ENCODE results near the gene CD47. TPM values are rescaled to one million over a fixed set of nuclear protein-coding genes. Genes with fewer than 3 reads are reported as not detected.

Gene CD47
- total RNA-seq, 2 experiments from 2014 or later = 122 to 124 TPM

DNA sequence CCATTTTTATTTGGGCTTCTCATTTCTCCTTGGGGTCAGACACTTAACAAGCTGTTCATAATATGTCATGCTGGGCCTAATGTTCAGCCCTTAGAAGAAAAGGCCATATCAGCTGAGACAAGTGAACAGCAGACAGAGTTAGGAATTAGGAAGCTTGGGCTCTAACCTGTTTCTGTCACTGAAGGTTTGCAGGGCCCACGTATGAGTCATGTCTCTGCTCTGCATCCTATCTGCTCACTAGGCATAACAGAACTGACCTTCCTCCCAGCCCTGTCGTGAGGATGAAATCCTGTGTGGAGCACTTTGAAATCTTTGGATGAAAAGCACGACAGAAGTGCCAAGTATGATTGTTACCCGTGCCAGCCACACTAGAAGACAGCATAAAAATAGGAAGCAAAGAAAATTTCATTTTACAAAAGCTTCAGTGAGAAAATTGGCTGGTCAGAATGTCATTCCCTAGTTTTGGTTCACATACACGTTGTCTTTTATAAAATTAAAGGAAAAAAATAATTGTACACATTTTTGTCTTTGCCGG is 26.5 kb upstream of the CD47 start:
- CTCF ChIA-PET = interaction anchor here (1.2 to 1.4 kb wide), 3 partner anchors 16 to 175 kb away, joined by 3 to 4 read pairs (median 3); no protein-coding TSS in a partner anchor
- Mint-ChIP-seq H3K9me3 (no peaks in the 10 kb centered on the region), H3K27me3 (no peaks in the 10 kb centered on the region), H3K4me1 (ENCODE audit: low read depth) (peaks cover 29% of the 10 kb centered on the region), H3K36me3 (no peaks in the 10 kb centered on the region), H3K4me3 (no peak overlapping the region), H3K27ac (no peak overlapping the region)
- POLR2A ChIA-PET = interaction anchor here (1.2 to 1.9 kb wide), 2 partner anchors 10 to 28 kb away, joined by 4 to 10 read pairs; no protein-coding TSS in a partner anchor
- intact Hi-C loops (cut with micrococcal nuclease) = no loop called here
- no peak for DNase-seq

GRCh38 chr3:108114423-108115065 is 23.7 kb upstream of the CD47 start:
- ChIA-PET POLR2A (no interaction called here), CTCF (interaction anchor here (0.8 kb wide), 1 partner anchor 187 kb away, joined by 3 read pairs; no protein-coding TSS in a partner anchor)
- Mint-ChIP-seq H3K36me3 (no peaks in the 10 kb centered on the region), H3K27me3 (no peaks in the 10 kb centered on the region), H3K4me1 (ENCODE audit: low read depth) (peaks cover 24% of the 10 kb centered on the region), H3K9me3 (no peaks in the 10 kb centered on the region), H3K27ac (no peak overlapping the region), H3K4me3 (no peak overlapping the region)
- DNase-seq = no peak
- intact Hi-C loops (cut with micrococcal nuclease) = loop anchor here (5.0 kb wide), 1 partner anchor 852 kb away; no protein-coding TSS in a partner anchor

DNA sequence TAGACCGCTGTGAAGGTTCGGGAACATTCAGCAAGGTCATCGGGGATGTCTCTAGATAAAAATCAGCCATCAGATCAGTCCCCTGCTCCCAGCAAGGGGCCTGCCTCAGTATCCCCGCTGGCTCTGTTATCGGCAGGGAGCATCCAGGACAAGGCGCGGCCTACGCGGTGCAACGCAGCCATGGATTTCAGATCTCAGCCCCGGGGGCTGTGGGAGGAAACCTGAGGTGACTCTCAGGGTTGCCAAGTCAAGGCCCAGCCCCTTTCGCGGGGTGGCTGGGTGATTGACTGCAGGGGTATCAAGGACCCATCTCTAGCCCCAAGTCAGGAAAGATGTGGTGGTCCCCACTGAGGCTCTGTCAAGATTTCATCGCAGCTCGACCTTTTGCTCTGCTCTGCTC is 23.1 kb upstream of the CD47 start:
- H3K27ac Mint-ChIP-seq = no peak overlapping the region
- DNase-seq = no peak
- ChIA-PET CTCF (no interaction called here), POLR2A (no interaction called here)
- H3K9me3 Mint-ChIP-seq = no peaks in the 10 kb centered on the region
- H3K27me3 Mint-ChIP-seq = no peaks in the 10 kb centered on the region
- no peak overlapping the region for H3K4me3 Mint-ChIP-seq
- peaks cover 19% of the 10 kb centered on the region for H3K4me1 Mint-ChIP-seq (ENCODE audit: low read depth)
- no peaks in the 10 kb centered on the region for H3K36me3 Mint-ChIP-seq
- intact Hi-C loops (cut with micrococcal nuclease) = loop anchor here (5.0 kb wide), 1 partner anchor 852 kb away; no protein-coding TSS in a partner anchor

DNA sequence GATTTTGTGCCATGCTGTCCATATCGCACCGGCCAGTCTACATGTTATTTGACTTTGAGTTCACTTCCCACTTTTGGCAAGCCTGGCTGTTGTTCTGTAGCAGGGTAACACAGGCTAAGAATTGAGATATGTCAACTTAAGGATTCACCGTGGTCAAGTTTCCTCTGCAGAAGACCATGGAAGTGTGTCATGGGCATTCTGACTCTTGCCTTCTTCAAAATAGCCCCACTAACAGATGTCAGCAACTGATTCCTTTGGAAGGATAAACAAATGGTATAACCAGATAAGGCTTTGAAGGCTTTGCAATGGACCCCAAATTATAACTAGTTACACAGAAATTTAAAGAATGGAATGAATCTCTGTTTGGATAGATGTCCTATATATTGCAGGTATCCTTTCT is 20.1 kb upstream of the CD47 start:
- ChIA-PET CTCF (no interaction called here), POLR2A (no interaction called here)
- Mint-ChIP-seq H3K9me3 (no peaks in the 10 kb centered on the region), H3K4me1 (ENCODE audit: low read depth) (no peaks in the 10 kb centered on the region), H3K27ac (no peak overlapping the region), H3K27me3 (no peaks in the 10 kb centered on the region), H3K4me3 (no peak overlapping the region), H3K36me3 (no peaks in the 10 kb centered on the region)
- intact Hi-C loops (cut with micrococcal nuclease) = loop anchor here (5.0 kb wide), 1 partner anchor 849 kb away; no protein-coding TSS in a partner anchor
- DNase-seq = no peak

GRCh38 chr3:108108416-108108815 is 17.6 kb upstream of the CD47 start:
- H3K36me3 Mint-ChIP-seq = no peaks in the 10 kb centered on the region
- H3K27ac Mint-ChIP-seq = no peak overlapping the region
- no peak for DNase-seq
- ChIA-PET CTCF (no interaction called here), POLR2A (no interaction called here)
- no peak overlapping the region for H3K4me3 Mint-ChIP-seq
- H3K27me3 Mint-ChIP-seq = no peaks in the 10 kb centered on the region
- intact Hi-C loops (cut with micrococcal nuclease) = no loop called here
- no peaks in the 10 kb centered on the region for H3K9me3 Mint-ChIP-seq
- H3K4me1 Mint-ChIP-seq (ENCODE audit: low read depth) = no peaks in the 10 kb centered on the region

DNA sequence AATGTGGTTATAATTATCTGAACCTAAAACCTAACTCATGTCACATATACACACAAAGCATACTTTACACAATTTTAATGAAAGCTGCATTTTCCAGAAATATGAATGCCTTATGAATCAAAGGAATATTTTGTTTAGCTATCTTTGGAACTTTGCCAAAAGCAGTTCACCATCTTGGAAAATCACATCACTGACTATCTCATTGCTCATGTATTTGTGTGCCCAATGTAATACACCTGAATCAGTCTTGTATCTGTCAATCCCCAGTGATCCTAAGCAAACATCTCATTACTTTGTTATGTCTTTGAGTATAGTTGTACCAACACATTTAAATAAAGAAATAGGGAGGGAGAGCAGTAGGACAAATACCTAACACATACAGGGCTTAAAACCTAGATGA is 15.6 kb upstream of the CD47 start:
- ChIA-PET POLR2A (interaction anchor here (1.2 kb wide), 1 partner anchor 17 kb away, joined by 3 read pairs; no protein-coding TSS in a partner anchor), CTCF (interaction anchor here (0.9 kb wide), 1 partner anchor 12 kb away, joined by 3 read pairs; no protein-coding TSS in a partner anchor)
- no peaks in the 10 kb centered on the region for H3K9me3 Mint-ChIP-seq
- intact Hi-C loops (cut with micrococcal nuclease) = no loop called here
- no peaks in the 10 kb centered on the region for H3K27me3 Mint-ChIP-seq
- DNase-seq = no peak
- no peaks in the 10 kb centered on the region for H3K36me3 Mint-ChIP-seq
- no peak overlapping the region for H3K27ac Mint-ChIP-seq
- H3K4me3 Mint-ChIP-seq = no peak overlapping the region
- peaks cover 6% of the 10 kb centered on the region for H3K4me1 Mint-ChIP-seq (ENCODE audit: low read depth)

GRCh38 chr3:108106031-108106430 is 15.2 kb upstream of the CD47 start:
- ChIA-PET CTCF (interaction anchor here (0.9 kb wide), 1 partner anchor 12 kb away, joined by 3 read pairs; no protein-coding TSS in a partner anchor), POLR2A (interaction anchor here (1.2 to 1.3 kb wide), 2 partner anchors 15 to 16 kb away, joined by 3 to 4 read pairs; no protein-coding TSS in a partner anchor)
- Mint-ChIP-seq H3K9me3 (no peaks in the 10 kb centered on the region), H3K4me3 (no peak overlapping the region), H3K27me3 (no peaks in the 10 kb centered on the region), H3K27ac (no peak overlapping the region), H3K4me1 (ENCODE audit: low read depth) (peaks cover 10% of the 10 kb centered on the region), H3K36me3 (no peaks in the 10 kb centered on the region)
- DNase-seq = no peak
- intact Hi-C loops (cut with micrococcal nuclease) = no loop called here

DNA sequence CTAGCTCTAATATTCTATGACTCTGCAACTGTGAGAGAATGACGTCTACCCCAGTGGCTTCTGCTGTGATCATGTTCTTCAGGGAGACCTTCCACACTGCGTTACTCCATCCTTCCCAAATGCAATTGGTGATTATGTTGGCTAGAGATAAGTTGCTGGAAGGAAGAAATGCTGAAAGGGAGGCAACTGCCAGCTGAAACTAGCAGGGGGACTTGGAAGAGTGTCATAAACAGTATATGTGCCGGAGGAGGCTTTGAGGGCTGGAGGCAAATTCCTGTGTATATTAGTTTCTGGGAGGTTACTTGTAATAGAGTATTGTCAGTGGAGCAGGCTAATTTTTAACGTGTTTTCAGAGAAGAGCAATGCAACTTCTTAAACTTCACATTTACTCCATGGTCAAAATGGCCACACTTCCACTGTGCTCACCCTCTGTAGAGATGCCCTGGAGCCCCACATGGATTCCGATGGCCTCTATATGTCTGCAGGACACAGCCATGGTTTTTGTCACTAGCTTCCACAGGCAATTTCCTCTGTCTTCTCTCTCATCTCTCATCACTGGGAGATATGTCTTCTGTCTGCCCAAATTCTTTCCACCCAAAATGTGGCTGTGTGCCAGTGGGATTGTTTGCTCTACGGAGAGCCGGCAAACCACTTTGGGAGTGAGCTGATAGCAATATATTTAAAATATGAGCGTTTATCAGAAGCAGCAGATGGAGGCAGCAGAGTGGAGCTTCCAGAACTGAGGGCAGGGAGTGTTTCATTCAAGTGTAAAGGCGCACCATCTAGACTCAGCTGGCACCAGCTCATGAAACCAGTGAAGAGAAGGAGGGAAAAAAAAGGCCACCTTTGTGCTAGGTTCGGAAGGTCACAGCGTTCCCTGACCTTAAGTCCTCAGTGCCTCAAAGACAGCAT is 13.3 kb upstream of the CD47 start:
- peaks cover 29% of the 10 kb centered on the region for H3K4me1 Mint-ChIP-seq (ENCODE audit: low read depth)
- ChIA-PET POLR2A (no interaction called here), CTCF (no interaction called here)
- H3K27ac Mint-ChIP-seq = no peak overlapping the region
- DNase-seq = no peak
- H3K4me3 Mint-ChIP-seq = no peak overlapping the region
- no peaks in the 10 kb centered on the region for H3K36me3 Mint-ChIP-seq
- intact Hi-C loops (cut with micrococcal nuclease) = no loop called here
- H3K9me3 Mint-ChIP-seq = no peaks in the 10 kb centered on the region
- no peaks in the 10 kb centered on the region for H3K27me3 Mint-ChIP-seq

GRCh38 chr3:108103040-108103751 is 12.4 kb upstream of the CD47 start:
- ChIA-PET CTCF (no interaction called here), POLR2A (no interaction called here)
- Mint-ChIP-seq H3K4me3 (no peak overlapping the region), H3K27ac (no peak overlapping the region), H3K27me3 (no peaks in the 10 kb centered on the region), H3K9me3 (no peaks in the 10 kb centered on the region), H3K36me3 (no peaks in the 10 kb centered on the region), H3K4me1 (ENCODE audit: low read depth) (peaks cover 30% of the 10 kb centered on the region)
- DNase-seq = no peak
- intact Hi-C loops (cut with micrococcal nuclease) = no loop called here

- Mint-ChIP-seq H3K9me3 (no peaks in the 10 kb centered on the region), H3K27me3 (no peaks in the 10 kb centered on the region), H3K4me1 (ENCODE audit: low read depth) (peaks cover 30% of the 10 kb centered on the region), H3K27ac (no peak overlapping the region), H3K4me3 (no peak overlapping the region), H3K36me3 (no peaks in the 10 kb centered on the region)
- no peak for DNase-seq
- intact Hi-C loops (cut with micrococcal nuclease) = no loop called here
- ChIA-PET CTCF (no interaction called here), POLR2A (no interaction called here)
Observed at GRCh38 chr3:108102420-108103039, 11.7 kb upstream of the CD47 start.

DNA sequence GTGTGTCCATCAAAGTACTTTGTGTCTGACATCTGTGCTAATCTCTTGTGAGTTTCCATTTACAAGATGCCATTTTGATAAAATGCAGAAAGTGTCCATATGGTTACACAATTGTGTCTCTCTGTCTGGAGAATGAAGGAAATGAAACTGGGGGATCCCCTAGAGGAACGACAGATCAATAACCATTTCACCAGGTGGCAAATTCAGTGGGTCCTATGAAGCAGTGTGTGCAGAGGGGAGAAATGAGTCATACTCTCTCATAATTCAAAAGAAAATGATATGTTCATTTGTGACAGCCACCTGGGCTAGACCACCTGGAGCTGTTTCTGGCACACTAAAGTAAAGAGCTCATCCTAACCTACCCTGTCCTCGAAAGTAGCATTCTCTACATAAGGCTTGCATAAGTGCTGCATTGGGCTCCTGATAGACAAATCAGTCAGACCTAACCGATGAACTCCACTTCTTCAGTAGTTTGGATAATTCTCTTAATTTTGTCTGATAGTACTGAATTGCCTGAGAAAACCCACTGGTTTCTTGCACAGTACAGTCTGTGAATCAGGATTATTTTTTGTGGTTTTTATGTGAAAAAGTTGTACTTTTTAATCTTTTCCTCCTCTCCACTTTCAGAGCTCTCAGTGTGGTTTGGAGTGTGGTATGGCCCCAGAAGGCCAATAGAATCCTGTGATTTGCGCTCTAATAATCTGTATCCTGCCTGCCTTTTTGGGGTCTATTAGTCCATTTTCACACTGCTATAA is 10.3 kb upstream of the CD47 start:
- H3K4me1 Mint-ChIP-seq (ENCODE audit: low read depth) = peaks cover 33% of the 10 kb centered on the region
- ChIA-PET POLR2A (interaction anchor here (1.0 to 1.1 kb wide), 2 partner anchors 11 to 23 kb away, joined by 4 to 6 read pairs; no protein-coding TSS in a partner anchor), CTCF (interaction anchor here (0.7 to 1.0 kb wide), 2 partner anchors 17 to 24 kb away, joined by 4 read pairs; no protein-coding TSS in a partner anchor)
- no peaks in the 10 kb centered on the region for H3K36me3 Mint-ChIP-seq
- intact Hi-C loops (cut with micrococcal nuclease) = loop anchor here (1.0 kb wide), 4 partner anchors 9 to 37 kb away; no protein-coding TSS in a partner anchor
- peak; percentile 54 for DNase-seq
- H3K27me3 Mint-ChIP-seq = no peaks in the 10 kb centered on the region
- H3K9me3 Mint-ChIP-seq = no peaks in the 10 kb centered on the region
- H3K27ac Mint-ChIP-seq = peak overlapping the region; percentile 24
- peak overlapping the region; percentile 20 for H3K4me3 Mint-ChIP-seq

All from activated CD4-positive, alpha-beta memory T cell treated with anti-CD3 and anti-CD28 coated beads for 36 hours (primary cell).